ENCODE results near the gene KRR1. TPM values are rescaled to one million over a fixed set of nuclear protein-coding genes. Genes with fewer than 3 reads are reported as not detected.

The KRR1 gene
- polyA plus RNA-seq, 2 of the 4 experiments (the other 2 are of a cell fraction), result 66.1 to 122 TPM

- H3K4me2 ChIP-seq, result peak overlapping the region; percentile 96
- TF ChIP-seq EHF (CRISPR knock-in tag; IDR thresholded peaks at IDR 0.05), result no peak
- no peak for TF ChIP-seq JUN (IDR thresholded peaks at IDR 0.05)
- no peak for TF ChIP-seq HOXB5 (CRISPR knock-in tag; IDR thresholded peaks at IDR 0.05)
- TF ChIP-seq RFX5 (IDR thresholded peaks at IDR 0.05), result no peak
- no peak for TF ChIP-seq HDAC2 (IDR thresholded peaks at IDR 0.05)
- TF ChIP-seq ZSCAN20 (CRISPR knock-in tag; IDR thresholded peaks at IDR 0.05), result no peak
- TF ChIP-seq MAFK (IDR thresholded peaks at IDR 0.05; ENCODE audit: partially characterized antibody), result no peak
- CTCF ChIA-PET, result interaction anchor here (0.7 kb wide), 1 partner anchor 165 kb away, joined by 3 read pairs; no protein-coding TSS in a partner anchor
- DNase-seq (ENCODE audit: low read depth in 1 of 2, low spot score in 1 of 2) (no peak), FAIRE-seq (no peak), ATAC-seq (no peak)
- H3K4me3 ChIP-seq, result no peak overlapping the region
- POLR2A ChIA-PET, result no interaction called here
- 62% methylated on average over 4 of the region's 4 CpGs for WGBS (ENCODE audit: missing lambda C conversion rate)
- peaks cover 14% of the 10 kb centered on the region for H3K4me1 ChIP-seq
- H3K27ac ChIP-seq, result no peak overlapping the region
- no peaks in the 10 kb centered on the region for H3K9me3 ChIP-seq
Measured at GRCh38 chr12:75509621-75510020, 1.8 kb downstream of the KRR1 start.

- H3K4me2 ChIP-seq, result no peak overlapping the region
- no peak overlapping the region for H3K27ac ChIP-seq
- ATAC-seq (no peak), FAIRE-seq (no peak), DNase-seq (ENCODE audit: low read depth in 1 of 2, low spot score in 1 of 2) (no peak)
- ChIA-PET CTCF (interaction anchor here (0.7 to 2.3 kb wide), 5 partner anchors 18 to 523 kb away, joined by 3 to 13 read pairs (median 4); partner anchors contain the start of genes GLIPR1L1 and PHLDA1), POLR2A (interaction anchor here (0.7 to 0.8 kb wide), 2 partner anchors 293 to 523 kb away, joined by 3 read pairs; partner anchors contain the start of gene PHLDA1)
- H3K4me1 ChIP-seq, result peaks cover 19% of the 10 kb centered on the region
- H3K4me3 ChIP-seq, result no peak overlapping the region
- 89% methylated on average over 2 of the region's 2 CpGs for WGBS (ENCODE audit: missing lambda C conversion rate)
- TF ChIP-seq TP53 (CRISPR knock-in tag; IDR thresholded peaks at IDR 0.05) (no peak), BCL3 (IDR thresholded peaks at IDR 0.05) (no peak), CEBPB (IDR thresholded peaks at IDR 0.05) (peak; percentile 15 to 52; a peak in 1 of 4 replicates), MAX (IDR thresholded peaks at IDR 0.05) (no peak), FOSB (CRISPR knock-in tag; IDR thresholded peaks at IDR 0.05) (no peak), ELK1 (IDR thresholded peaks at IDR 0.05; ENCODE audit: low read depth, low read length) (no peak), RAD21 (conservative IDR thresholded peaks at IDR 0.05 in 1 of 2, IDR thresholded peaks at IDR 0.05 in 1 of 2) (no peak)
- H3K9me3 ChIP-seq, result no peaks in the 10 kb centered on the region
Measured at GRCh38 chr12:75508159-75508558, 3.2 kb downstream of the KRR1 start.

GRCh38 chr12:75507086-75507485 lies 4.3 kb downstream of the KRR1 start:
- no peak overlapping the region for H3K27ac ChIP-seq
- H3K4me2 ChIP-seq, result no peak overlapping the region
- ATAC-seq (no peak), DNase-seq (ENCODE audit: low read depth in 1 of 2, low spot score in 1 of 2) (no peak), FAIRE-seq (no peak)
- no peak overlapping the region for H3K4me3 ChIP-seq
- TF ChIP-seq ATOH8 (CRISPR knock-in tag; IDR thresholded peaks at IDR 0.05; ENCODE audit: low read depth), result no peak
- TF ChIP-seq POLR2AphosphoS2 (conservative IDR thresholded peaks at IDR 0.05; ENCODE audit: low read length), result no peak
- TF ChIP-seq ESRRA (IDR thresholded peaks at IDR 0.05; ENCODE audit: borderline replicate concordance, low read length), result no peak
- no peak for TF ChIP-seq USF2 (IDR thresholded peaks at IDR 0.05)
- no peak for TF ChIP-seq CBX8 (IDR thresholded peaks at IDR 0.05)
- no peak for TF ChIP-seq MYC (IDR thresholded peaks at IDR 0.05; ENCODE audit: borderline replicate concordance, low read length)
- TF ChIP-seq TP53 (CRISPR knock-in tag; IDR thresholded peaks at IDR 0.05), result no peak
- TF ChIP-seq BHLHE40 (IDR thresholded peaks at IDR 0.05; ENCODE audit: low read depth, low read length), result no peak
- no peak for TF ChIP-seq POLR2A (IDR thresholded peaks at IDR 0.05; ENCODE audit: low read length)
- no peak for TF ChIP-seq PBX3 (IDR thresholded peaks at IDR 0.05)
- no peak for TF ChIP-seq HMGXB4 (CRISPR knock-in tag; IDR thresholded peaks at IDR 0.05; ENCODE audit: borderline replicate concordance)
- no peak for TF ChIP-seq HOXB13 (CRISPR knock-in tag; IDR thresholded peaks at IDR 0.05; ENCODE audit: low read depth)
- no peak for TF ChIP-seq NPAS2 (CRISPR knock-in tag; IDR thresholded peaks at IDR 0.05; ENCODE audit: borderline replicate concordance)
- TF ChIP-seq EP300 (IDR thresholded peaks at IDR 0.05), result no peak
- no peak for TF ChIP-seq HDAC2 (IDR thresholded peaks at IDR 0.05)
- H3K4me1 ChIP-seq, result peaks cover 17% of the 10 kb centered on the region
- ChIA-PET CTCF (interaction anchor here (0.7 to 2.3 kb wide), 6 partner anchors 9 to 524 kb away, joined by 3 to 13 read pairs (median 4); partner anchors contain the start of gene PHLDA1), POLR2A (no interaction called here)
- H3K9me3 ChIP-seq, result no peaks in the 10 kb centered on the region
- 65% methylated on average over 2 of the region's 2 CpGs for WGBS (ENCODE audit: missing lambda C conversion rate)

Measured in A549 (cell line).